Measurements from ENCODE around the gene COL15A1.

DNA sequence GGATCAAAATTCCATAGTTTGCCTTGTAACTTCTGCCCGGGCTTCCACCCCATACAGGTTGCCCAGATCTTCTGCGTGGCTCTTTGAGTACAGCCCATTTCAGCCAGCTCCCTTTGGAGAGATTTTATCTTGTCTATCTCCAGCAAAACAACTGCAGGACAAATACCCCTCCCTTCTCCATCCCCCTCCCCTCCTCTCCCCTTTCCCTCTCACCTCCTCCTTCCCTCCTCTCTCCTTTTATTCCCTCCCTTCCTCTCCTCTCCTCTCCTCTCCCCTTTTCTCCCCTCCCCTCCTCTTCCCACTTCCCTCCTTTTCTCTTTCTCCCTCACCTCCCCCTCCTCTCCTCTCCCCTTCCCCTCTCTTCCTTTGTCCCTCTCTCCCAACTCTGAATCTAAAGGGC is 58.2 kb downstream of the COL15A1 start:
- TF ChIP-seq, protein P1, sequence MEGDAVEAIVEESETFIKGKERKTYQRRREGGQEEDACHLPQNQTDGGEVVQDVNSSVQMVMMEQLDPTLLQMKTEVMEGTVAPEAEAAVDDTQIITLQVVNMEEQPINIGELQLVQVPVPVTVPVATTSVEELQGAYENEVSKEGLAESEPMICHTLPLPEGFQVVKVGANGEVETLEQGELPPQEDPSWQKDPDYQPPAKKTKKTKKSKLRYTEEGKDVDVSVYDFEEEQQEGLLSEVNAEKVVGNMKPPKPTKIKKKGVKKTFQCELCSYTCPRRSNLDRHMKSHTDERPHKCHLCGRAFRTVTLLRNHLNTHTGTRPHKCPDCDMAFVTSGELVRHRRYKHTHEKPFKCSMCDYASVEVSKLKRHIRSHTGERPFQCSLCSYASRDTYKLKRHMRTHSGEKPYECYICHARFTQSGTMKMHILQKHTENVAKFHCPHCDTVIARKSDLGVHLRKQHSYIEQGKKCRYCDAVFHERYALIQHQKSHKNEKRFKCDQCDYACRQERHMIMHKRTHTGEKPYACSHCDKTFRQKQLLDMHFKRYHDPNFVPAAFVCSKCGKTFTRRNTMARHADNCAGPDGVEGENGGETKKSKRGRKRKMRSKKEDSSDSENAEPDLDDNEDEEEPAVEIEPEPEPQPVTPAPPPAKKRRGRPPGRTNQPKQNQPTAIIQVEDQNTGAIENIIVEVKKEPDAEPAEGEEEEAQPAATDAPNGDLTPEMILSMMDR (IDR thresholded peaks at IDR 0.05; ENCODE audit: low read depth, low read length) = no peak
- no peak for TF ChIP-seq EZH2phosphoT487 (IDR thresholded peaks at IDR 0.05; ENCODE audit: low read depth)
